SK-MEL-5 (cell line): ENCODE results near the gene PRPF6. TPM values are rescaled to one million over a fixed set of nuclear protein-coding genes. Genes with fewer than 3 reads are reported as not detected.
A peak's percentile ranks its signal among the peaks of the same experiment; 100 is the strongest.

ENCODE experiments used
- DNase-seq: peaks from one replicate; pipeline ENCODE4 v3.0.0-alpha.2; 2016; ENCODE audit warnings: low read depth, low spot score
- in situ Hi-C: cut with HindIII; loops from 2 replicates; pipeline ENCODE4 v1.10.0; 2016; ENCODE audit warnings: low sequenced_read_pairs, high pct_unique_total_duplicates, low pct_unique_long_range_greater_than_20kb
- total RNA-seq: library from RNA; depleted of rRNA; stranded (reverse); fragments of >200 nt; shearing (Covaris generic); gene quantifications from 2 replicates; pipeline ENCODE4 v1.2.3, GENCODE V29; 2014

The PRPF6 gene
- total RNA-seq, 1 experiment from 2014 or later, result 71.3 TPM

DNA sequence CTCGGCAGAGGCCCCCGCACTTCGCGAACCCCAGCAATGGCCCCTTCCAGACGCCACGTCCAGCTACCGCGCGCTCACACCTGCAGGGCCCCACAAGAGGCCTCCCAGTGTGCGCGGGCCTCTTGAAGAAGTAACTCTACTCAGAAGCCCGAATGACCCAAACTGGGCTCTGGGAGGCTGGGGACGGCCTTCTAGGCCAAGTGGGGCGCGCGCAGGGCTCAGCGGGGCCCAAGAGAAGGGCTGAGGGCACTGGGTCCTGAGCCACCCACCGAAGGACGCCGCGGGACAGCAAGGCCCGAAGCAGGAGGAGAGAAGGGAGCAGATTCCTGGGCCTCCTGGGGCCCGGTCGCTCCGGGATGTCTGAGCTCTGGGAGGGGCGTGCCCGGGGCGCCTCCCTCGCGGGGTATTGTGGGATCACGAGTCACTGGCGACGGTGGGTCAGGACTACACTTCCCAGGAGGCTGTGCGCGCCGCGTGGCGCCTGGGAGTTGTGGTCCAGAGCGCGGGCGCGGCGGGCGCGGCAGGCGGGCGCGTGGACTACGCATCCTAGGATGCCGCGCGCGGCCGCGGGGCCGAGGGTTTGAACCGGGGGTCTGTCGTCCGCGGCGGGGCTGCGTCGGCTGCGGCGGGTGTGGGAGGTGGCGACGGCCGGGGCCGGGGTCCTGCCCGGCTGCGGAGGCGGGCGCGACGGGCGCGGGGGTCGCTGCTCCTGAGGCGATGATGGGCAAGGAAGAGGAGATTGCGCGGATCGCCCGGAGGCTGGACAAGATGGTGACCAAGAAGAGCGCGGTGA lies 81.9 kb downstream of the PRPF6 start, which contains the start of gene TCEA2:
Gene TCEA2 (plus strand): TSS at position 603 of the 793 bp plus-strand sequence. CDS start 115 bp downstream, at position 718.
- DNase-seq, result peak; percentile 96
- in situ Hi-C loops, result no loop called here

DNA sequence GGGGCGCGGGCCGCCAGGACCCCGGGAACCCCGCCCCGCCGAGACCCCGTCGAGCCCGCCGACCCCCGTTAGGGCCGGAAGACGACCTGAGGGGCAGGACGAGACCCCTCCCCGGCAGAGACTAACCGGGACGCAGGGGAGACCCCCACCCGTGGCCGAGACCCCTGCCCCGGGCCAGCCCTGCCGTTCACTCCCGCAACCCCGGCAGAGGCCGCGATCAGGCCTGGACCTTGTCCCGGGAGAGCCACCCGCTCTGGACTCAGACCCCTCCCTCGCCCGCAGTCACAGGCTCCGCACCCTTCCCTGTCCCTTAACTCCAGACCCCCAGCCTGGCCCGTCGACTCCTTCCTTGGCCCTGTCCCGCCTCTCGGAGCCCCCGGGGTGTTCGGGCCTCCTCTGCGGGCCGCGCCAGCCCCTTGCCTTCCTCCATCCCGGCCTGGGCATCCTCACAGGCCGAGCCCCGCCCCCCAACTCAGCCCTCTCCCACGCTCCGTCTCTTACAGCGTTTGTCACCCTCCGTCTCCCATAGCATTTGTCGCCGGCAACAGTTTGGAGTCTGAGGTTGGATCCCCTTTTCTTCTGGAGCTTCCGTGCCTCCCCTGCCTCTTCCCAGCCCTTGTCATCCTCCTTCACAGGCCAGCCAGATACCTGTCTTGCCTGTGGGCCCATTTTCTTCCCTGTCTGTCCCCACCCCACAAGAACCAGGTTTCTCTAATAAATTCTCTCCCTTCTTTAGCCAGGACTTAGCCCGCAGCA lies 82.6 kb downstream of the PRPF6 start:
- in situ Hi-C loops, result no loop called here
- no peak for DNase-seq

DNA sequence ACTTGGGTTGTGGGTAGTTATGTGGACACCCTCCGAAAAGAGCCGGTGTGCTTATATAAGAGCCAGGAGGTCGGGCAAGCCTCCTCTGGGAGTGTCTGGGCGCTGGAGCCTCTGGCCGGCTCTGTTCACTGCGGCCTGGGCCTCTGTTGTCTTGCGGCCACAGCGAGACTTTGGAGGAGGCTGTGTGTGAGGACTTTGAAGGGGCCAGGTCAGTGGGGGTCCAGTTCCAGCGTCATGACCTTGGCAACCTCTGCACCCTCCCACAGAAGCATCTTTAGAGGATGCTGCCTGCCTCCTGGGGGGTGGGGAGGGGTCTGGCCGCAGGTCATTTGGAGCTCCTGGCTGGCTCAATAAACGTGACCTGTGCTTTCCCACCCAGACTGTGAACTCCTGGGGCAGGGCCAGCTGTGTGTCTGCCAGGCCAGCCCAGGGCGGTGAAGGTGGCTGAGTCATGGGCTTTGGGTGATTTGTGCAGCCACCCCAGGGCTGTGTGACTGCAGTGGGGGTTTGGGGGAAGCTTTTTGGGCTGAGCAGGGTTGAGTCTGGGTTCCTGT lies 83.3 kb downstream of the PRPF6 start:
- DNase-seq, result no peak
- in situ Hi-C loops, result no loop called here

DNA sequence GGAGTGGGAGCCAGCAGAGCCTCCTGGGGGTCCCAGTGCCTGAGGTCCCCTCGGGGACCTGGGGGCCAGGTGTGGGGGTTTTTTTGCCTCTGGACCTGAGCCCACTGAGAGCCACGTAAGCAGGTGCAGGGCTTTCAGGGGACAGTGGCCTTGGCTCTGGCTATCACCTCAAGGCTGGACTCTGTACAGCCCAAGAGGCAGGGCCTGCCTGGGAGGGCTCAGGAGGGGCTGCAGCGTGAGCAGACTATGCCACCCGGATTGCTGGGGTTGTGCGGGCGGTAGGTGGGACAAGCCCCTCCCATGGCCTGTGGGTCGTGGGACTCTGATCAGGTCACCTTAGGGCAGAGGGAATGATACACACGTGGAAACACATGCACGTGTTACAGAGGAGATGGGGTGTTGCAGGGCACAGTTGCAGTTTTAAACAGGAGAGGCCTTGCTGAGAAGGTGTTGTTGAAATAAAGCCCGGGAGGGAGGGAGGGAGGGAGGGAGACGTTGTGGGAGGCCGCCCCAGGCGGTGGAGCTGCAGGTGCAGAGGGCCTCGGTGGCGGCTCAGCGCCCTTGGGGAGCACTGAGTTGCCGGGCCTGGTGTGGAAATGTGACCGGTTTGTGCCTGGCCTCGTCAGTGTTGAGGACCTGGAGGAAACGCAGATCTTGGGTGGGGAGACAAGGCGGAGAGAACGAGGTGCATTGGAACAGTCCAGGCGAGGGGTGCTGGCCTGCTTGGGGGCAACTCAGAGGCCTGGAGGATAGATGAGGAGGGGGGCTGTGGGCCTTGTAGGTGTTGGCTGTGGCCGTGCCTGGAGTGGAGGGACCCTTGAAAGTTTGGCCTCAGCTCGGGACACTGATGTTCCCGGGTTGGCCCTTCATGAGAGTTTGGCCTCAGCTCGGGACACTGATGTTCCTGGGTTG lies 84.4 kb downstream of the PRPF6 start:
- DNase-seq, result no peak
- in situ Hi-C loops, result no loop called here

DNA sequence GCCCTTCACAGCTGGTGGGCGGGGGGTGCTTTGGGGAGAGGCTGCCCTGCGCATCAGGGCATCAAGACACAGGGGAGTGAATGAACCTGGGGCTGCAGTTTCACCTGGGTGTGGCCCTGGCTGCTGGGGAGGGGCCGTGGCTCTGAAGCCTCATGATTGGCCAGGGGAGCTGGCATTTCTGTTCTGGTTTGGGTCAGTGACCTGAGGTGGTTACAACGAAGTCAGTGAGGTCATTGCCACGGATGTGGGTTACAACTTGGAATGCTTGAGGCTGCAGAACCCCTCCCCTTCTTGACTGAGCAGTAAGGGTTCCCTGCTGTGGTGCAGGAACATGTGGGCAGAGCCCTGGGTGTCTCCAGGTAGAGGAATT lies 85.0 kb downstream of the PRPF6 start:
- peak; percentile 63 for DNase-seq
- in situ Hi-C loops, result no loop called here

DNA sequence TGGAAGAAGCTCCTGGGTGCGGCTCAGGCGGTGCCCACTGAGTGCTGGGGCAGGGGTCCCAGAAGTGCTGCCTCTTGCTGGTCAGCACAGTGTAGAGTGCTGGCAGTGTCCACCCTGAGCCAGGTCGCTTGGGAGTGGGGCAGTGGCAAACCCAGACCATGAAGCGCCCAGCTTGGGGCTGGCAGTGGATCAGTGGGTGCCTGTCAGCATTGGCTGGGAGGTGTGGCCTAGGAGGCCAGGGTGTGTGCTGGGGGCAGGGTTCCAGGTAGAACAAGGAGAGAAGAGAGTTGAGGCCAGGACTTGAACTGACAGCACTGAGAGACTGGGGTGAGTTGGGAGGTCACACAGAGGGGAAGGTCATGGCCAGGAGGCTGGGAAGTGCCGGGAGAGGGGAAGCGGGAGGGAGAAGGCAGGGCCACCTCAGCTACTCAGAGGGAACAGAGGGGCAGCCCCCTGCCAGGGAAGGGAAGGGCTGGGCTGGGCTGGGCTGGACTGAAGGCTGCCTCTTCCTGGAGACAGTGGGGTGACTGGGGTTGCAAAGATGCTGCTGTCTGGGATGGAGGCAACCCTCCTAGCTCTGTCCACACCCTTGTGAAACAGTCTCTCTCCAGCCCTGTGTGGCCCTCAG lies 86.2 kb downstream of the PRPF6 start:
- no peak for DNase-seq
- in situ Hi-C loops, result no loop called here

DNA sequence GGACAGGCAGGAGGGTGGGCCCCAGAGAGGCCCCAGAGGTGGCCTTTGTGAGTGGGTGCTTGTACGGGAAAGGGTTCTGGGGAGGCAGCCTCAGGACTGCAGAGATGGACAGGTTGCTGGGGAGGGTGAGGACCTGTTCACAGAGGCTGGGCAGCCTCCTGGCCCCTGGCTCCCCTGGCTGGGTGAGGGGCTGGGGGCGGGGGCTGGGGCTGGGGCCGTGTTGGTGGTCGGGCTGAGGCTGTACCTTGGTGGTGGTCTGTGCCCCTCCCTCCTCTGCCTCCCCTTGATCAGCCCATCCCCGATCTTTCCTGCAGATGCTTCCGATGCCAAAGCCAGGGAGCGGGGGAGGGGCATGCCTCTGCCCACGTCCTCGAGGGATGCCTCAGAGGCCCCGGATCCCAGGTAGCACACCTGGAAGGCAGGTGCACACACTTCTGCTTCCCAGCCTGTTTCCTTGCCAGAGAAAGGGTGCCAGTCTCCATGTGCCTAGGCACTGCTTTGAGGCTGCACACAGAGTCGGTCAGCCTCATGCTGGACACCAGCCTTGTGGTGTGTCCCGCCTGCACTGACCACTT lies 86.9 kb downstream of the PRPF6 start:
- DNase-seq, result no peak
- in situ Hi-C loops, result no loop called here

DNA sequence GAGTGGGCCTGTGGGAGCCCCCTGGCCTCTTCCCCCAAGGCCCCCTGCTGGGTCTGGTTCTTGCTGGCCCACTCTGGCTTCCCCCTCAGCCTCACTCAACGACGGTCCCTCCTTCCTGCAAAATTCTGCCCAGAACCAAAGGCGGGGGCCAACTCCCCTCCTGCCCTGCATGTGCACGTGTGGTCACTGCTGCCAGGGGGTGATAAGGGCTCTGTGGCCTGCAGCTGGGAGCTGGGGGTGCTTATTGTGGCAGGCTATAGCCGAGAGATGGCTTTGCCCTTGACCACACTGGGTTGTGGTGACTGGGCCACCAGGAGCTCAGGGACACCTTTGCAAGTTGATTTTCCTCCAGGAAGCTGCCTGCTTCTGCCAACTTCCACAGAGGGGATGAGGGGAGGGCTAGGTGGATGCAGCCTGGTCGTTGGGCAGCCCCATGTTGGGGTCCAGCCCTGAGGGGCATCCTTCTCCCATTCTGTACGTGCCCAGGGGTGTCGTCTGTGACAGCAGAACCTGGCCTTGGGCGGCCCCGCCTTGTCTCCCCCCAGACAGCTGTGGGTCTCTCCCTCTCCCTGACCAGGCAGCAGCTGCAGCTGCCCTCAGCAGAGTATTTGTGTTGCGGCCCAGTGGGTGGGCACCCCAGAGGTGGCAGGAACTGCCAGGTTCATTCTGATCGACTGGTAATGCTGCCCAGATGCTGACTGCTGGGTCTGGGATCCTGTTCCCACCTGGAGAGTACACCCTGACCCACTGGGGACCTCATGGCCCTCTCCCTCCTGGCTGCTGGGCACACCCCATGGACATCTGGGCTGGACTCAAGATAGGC lies 87.7 kb downstream of the PRPF6 start:
- in situ Hi-C loops, result no loop called here
- DNase-seq, result no peak

DNA sequence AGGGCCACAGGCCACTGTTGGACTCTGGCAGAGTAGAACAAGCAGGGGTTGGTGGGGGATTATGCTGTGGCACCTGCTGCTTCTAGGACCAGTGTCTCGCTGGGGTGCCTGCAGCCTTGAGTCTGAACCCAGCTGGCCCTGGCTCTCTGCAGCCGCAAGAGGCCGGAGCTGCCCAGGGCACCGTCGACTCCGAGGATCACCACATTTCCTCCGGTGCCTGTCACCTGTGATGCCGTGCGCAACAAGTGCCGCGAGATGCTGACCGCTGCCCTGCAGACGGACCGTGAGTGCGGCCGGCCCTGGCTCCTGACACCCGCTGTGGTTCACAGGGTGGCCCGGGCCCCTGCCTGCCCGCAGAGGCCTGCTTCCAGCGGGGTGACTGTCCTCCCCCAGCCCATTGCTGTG lies 88.3 kb downstream of the PRPF6 start:
- DNase-seq, result no peak
- in situ Hi-C loops, result no loop called here

DNA sequence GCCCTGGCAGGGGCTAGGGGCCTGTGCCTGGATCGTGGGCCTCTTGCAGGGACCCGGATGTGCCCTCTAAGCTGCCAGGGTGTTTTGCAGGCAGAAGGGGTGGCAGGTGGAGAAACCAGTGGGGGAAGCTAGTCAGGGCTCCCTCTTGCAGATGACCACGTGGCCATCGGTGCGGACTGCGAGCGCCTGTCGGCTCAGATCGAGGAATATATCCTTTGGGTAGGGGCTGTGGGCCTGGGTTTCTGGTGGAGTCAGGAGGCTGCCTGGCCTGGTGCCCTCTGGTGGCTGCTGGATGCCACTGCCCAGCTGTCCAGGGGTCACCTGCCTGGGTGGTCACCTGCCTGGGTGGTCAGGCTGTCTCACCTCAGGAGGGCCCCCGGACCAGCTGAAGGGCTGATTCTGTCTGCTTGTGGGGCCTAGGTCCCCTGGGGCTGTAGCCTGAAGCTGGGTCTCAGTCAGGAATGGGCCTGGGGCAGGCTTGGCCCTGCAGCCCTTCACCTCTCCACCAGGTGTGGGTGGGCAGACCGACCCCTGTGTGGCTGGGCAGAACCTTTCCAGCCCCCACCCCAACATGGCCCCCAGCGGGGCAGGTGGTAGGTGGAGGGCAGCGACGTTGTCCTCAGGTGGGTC lies 88.8 kb downstream of the PRPF6 start:
- DNase-seq, result peak; percentile 62
- in situ Hi-C loops, result no loop called here

DNA sequence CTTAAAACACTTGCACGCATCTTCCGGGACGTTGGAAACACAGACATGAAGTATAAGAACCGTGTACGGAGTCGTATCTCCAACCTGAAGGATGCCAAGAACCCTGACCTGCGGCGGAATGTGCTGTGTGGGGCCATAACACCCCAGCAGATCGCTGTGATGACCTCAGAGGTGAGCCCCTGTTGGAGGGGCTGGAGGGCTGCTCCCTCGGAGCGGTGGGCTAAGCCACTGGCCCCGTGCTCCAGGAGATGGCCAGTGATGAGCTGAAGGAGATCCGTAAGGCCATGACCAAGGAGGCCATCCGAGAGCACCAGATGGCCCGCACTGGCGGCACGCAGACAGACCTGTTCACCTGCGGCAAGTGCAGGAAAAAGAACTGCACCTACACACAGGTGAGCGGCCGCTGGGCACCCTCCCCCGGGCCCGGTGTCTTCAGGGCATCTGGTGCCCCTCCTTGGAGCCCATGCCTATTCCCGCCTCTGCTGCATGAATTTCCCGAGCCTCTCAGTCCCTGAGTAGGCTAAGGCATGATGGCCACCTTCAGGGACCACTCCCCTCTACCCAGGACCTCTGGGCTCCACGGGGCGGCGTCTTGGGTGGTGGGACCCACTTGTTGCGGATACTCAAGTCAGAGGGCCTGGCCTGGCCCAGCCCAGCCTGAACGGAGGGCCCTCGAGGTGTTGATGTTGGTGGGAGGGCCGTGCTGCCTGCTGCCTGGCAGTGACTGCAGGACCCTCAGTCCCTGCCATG lies 89.5 kb downstream of the PRPF6 start:
- DNase-seq, result no peak
- in situ Hi-C loops, result no loop called here

DNA sequence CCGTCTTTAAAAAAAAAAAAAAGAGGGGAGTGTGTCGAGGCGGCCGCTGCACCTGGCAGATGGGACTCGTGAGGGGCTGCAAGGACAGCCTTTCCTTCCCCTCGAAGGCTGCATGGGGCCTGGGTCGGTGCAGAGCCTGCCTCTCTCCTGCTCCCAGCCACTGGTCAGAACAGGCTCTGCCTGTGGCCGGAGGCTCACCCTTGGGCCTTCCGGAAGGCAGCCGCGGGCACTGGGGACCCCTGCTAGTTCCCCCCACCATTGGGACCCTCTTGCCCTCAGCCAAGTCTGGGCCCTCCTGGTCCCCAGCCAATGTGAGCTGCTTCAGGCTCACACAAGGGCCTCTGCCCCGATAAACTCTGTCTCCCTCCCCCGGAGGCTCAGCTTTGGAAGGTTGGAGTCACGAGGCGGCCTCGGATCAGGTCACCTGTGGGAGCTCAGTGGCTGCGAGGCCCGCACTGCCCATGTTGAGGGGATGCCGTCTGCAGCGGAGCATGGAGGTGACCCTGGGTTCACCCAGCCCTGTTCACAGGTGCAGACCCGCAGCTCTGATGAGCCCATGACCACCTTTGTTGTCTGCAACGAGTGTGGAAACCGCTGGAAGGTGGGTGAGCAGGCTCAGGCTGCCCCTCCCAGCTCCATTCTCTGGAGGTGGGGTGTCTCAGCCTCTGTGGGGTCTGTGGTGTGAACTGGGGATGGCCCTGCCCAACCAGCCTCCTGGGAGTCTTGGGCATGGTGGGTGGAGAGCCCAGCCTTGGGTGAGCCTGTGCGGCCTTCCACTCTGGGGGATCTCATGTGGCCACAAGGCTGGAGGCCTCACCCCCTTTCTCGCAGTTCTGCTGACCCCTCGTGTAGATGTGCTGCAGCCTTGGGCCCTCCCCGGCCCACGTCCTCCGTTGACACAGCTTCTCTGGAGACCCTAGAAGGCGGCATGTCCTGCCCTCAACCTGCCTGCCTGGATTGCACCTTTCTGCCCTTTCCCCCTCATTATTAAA lies 90.7 kb downstream of the PRPF6 start:
- DNase-seq, result no peak
- in situ Hi-C loops, result no loop called here

DNA sequence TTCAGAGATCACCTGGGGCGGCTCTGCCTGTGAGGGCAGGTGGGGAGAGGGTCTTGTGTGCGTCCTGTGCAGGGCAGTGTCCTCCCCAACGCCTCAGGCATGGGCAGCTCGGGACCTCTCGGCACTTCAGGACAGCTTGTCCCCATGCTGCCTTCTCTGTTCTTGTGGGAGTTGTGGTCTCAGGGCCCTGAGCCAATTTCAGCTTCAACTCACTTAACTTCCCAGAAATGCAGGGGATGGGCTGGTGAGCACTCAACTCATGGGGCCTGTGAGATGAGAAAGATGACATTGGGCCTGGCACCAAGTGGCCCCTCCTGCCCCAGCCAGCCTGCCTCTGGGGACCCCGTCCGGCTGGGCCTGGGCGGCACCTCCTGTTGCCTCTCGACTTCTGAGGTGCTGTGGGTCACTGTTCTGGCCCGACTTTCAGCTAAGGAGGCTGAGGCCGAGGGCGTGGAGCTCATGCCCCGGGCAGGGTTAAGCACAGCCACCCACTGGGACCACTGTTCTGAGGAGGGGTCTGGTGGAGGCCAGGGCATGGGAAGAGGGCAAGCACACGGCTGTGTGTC lies 91.6 kb downstream of the PRPF6 start:
- in situ Hi-C loops, result no loop called here
- DNase-seq, result no peak
